Endothelial cell of umbilical vein (primary cell): Measurements from ENCODE around the gene CACNA1B.

Experiments used
- EZH2 ChIP-seq: IDR thresholded peaks from 2 replicates; pipeline ENCODE4 v1.6.1; 2012; ENCODE audit warnings: borderline replicate concordance, low read depth, mild to moderate bottlenecking, moderate library complexity, low read length, inconsistent platforms; ENCODE audit not compliant: severe bottlenecking
- POLR2A ChIP-seq: IDR thresholded peaks from 2 replicates; pipeline ENCODE4 v1.6.1; 2012; ENCODE audit warnings: low read depth, mild to moderate bottlenecking, control low read depth, low read length
- TF ChIP-seq, protein P1 (sequence below), 2 donors: IDR thresholded peaks; 1 replicate in 1 of 2; 2 replicates in 1 of 2; pipeline ENCODE4 v1.5.1; 2011; ENCODE audit warnings: low read length in 2 of 2, mild to moderate bottlenecking in 2 of 2, moderate library complexity in 2 of 2, control low read depth in 1 of 2, inconsistent platforms in 1 of 2, low read depth in 1 of 2; ENCODE audit not compliant: insufficient read depth in 1 of 2; ENCODE audit errors: extremely low read depth in 1 of 2

GRCh38 chr9:137834846-137835546 lies 42.6 kb upstream of the CACNA1B start:
- no peak for TF ChIP-seq POLR2A
- TF ChIP-seq, protein P1, sequence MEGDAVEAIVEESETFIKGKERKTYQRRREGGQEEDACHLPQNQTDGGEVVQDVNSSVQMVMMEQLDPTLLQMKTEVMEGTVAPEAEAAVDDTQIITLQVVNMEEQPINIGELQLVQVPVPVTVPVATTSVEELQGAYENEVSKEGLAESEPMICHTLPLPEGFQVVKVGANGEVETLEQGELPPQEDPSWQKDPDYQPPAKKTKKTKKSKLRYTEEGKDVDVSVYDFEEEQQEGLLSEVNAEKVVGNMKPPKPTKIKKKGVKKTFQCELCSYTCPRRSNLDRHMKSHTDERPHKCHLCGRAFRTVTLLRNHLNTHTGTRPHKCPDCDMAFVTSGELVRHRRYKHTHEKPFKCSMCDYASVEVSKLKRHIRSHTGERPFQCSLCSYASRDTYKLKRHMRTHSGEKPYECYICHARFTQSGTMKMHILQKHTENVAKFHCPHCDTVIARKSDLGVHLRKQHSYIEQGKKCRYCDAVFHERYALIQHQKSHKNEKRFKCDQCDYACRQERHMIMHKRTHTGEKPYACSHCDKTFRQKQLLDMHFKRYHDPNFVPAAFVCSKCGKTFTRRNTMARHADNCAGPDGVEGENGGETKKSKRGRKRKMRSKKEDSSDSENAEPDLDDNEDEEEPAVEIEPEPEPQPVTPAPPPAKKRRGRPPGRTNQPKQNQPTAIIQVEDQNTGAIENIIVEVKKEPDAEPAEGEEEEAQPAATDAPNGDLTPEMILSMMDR (IDR thresholded peaks at IDR 0.05; ENCODE audit: extremely low read depth in 1 of 2, insufficient read depth in 1 of 2, low read depth in 1 of 2, low read length in 2 of 2): no peak
- no peak for TF ChIP-seq EZH2
